Coronary artery (tissue), 2 donors: ENCODE data around the gene RND3.

ENCODE experiments used
- DNase-seq: peaks from one replicate; pipeline ENCODE4 v3.0.0-alpha.2; 2017; ENCODE audit warnings: low spot score
- H3K27ac ChIP-seq, 2 donors: fragments of 200-600 bp; sonication (generic); one replicate each; pipeline ENCODE4 v1.5.1; 2016 to 2019
- H3K4me3 ChIP-seq: fragments of 200-600 bp; sonication (generic); 2 replicates; pipeline ENCODE4 v1.5.1; 2016; ENCODE audit warnings: mild to moderate bottlenecking, moderate library complexity
- CTCF ChIP-seq: fragments of 200-600 bp; sonication (generic); IDR thresholded peaks from one replicate; pipeline ENCODE4 v1.5.1; 2019; ENCODE audit warnings: antibody characterized with exemption

RND3 gene

GRCh38 chr2:150476286-150476685, 11.2 kb downstream of the RND3 start:
- peak overlapping the region; percentile 79 to 81 for H3K27ac ChIP-seq
- DNase-seq: no peak
- TF ChIP-seq CTCF: no peak
- peak overlapping the region; percentile 52 for H3K4me3 ChIP-seq

GRCh38 chr2:150475479-150476250, 11.8 kb downstream of the RND3 start:
- peak overlapping the region; percentile 79 to 81 for H3K27ac ChIP-seq
- no peak for TF ChIP-seq CTCF
- no peak for DNase-seq
- peak overlapping the region; percentile 52 for H3K4me3 ChIP-seq

GRCh38 chr2:150474326-150475074, 13.0 kb downstream of the RND3 start:
- no peak for DNase-seq
- no peak overlapping the region for H3K4me3 ChIP-seq
- no peak for TF ChIP-seq CTCF
- peak overlapping the region; percentile 79 to 81 for H3K27ac ChIP-seq

- no peak for TF ChIP-seq CTCF
- peak overlapping the region; percentile 19 to 70 for H3K27ac ChIP-seq
- no peak for DNase-seq
- no peak overlapping the region for H3K4me3 ChIP-seq
Observed at GRCh38 chr2:150473767-150474166, 13.7 kb downstream of the RND3 start.

- TF ChIP-seq CTCF: no peak
- H3K27ac ChIP-seq: peak overlapping the region; percentile 36 to 78
- H3K4me3 ChIP-seq: no peak overlapping the region
- no peak for DNase-seq
Observed at GRCh38 chr2:150472511-150472899, 15.0 kb downstream of the RND3 start.

GRCh38 chr2:150471813-150472510, 15.5 kb downstream of the RND3 start:
- no peak for TF ChIP-seq CTCF
- DNase-seq: no peak
- Histone ChIP-seq H3K4me3 (no peak overlapping the region), H3K27ac (peak overlapping the region; percentile 36 to 78)
